Motor neuron (in vitro differentiated cells): ENCODE results near the gene ERICH2. TPM values are rescaled to one million over a fixed set of nuclear protein-coding genes. Genes with fewer than 3 reads are reported as not detected.
A peak's percentile ranks its signal among the peaks of the same experiment; 100 is the strongest.

Source experiments
- ATAC-seq, 8 experiments: fragments of 200-7000 bp; cut with Tn5 transposase; replicated peaks in 6 of 8; 2 replicates each; pipeline ENCODE4 v1.8.0; 2021; ENCODE audit warnings: mild to moderate bottlenecking in 8 of 8, moderate library complexity in 8 of 8
- H3K27ac ChIP-seq, 2 donors: fragments of 250-450 bp; sonication (Bioruptor Pico); 2 replicates each; pipeline ENCODE4 v1.9.0; 2021; ENCODE audit warnings: antibody characterized with exemption in 2 of 2, mild to moderate bottlenecking in 2 of 2, moderate library complexity in 1 of 2
- H3K4me1 ChIP-seq, 2 donors: fragments of 250-450 bp; sonication (Bioruptor Pico); replicated peaks in 1 of 2; 2 replicates each; pipeline ENCODE4 v1.6.1; 2021; ENCODE audit warnings: antibody characterized with exemption in 2 of 2, mild to moderate bottlenecking in 2 of 2, moderate library complexity in 1 of 2
- H3K4me3 ChIP-seq, 5 donors: fragments of 250-450 bp; sonication (Bioruptor Pico); 2 replicates each; pipeline ENCODE4 v1.9.0; 2021; ENCODE audit warnings: antibody characterized with exemption in 5 of 5, mild to moderate bottlenecking in 5 of 5, moderate library complexity in 4 of 5
- WGBS, 10 experiments: fragments of 450-650 bp; shearing (Covaris generic); methylation state at CpG; one replicate each; pipeline ENCODE4 v1.0.0; 2022; 5-methylcytosine and 5-hydroxymethylcytosine counted together
- in situ Hi-C, 9 experiments: fragments of 400-800 bp; cut with MboI; loops; one replicate each; pipeline ENCODE4 v1.15.0; 2021; ENCODE audit warnings: low sequenced_read_pairs in 9 of 9, low pct_unique_long_range_greater_than_20kb in 2 of 9; ENCODE audit not compliant: unreplicated experiment in 9 of 9
- total RNA-seq, 8 experiments: library from RNA; unstranded; fragments of 300-600 nt; gene quantifications; 2 replicates each; pipeline versions ENCODE4 v1.2.3 to v1.2.4, GENCODE V29; 2022

The ERICH2 gene
- total RNA-seq, 8 experiments from 2014 or later: 0.96 to 11.7 (median 1.8) TPM; not detected in 3

GRCh38 chr2:170843656-170844055 is 73.5 kb downstream of the ERICH2 start:
- H3K4me3 ChIP-seq: no peak overlapping the region
- H3K27ac ChIP-seq: no peak overlapping the region
- in situ Hi-C loops: no loop called here
- 0 to 100% (median 0%) methylated on average over 2 of the region's 2 CpGs; no CpG with 5 or more reads in 5 of the 10 experiments for WGBS, 10 experiments
- H3K4me1 ChIP-seq: no peaks in the 10 kb centered on the region
- peak in 1 of 8 experiments; percentile 64 for ATAC-seq

- in situ Hi-C loops: no loop called here
- 60 to 97% (median 80%) methylated on average over 1 to 7 of the region's 10 CpGs; no CpG with 5 or more reads in 3 of the 10 experiments for WGBS, 10 experiments
- ATAC-seq: no peak
- no peaks in the 10 kb centered on the region for H3K4me1 ChIP-seq
- H3K4me3 ChIP-seq: no peak overlapping the region
- H3K27ac ChIP-seq: no peak overlapping the region
Measured at GRCh38 chr2:170845343-170845742, 75.2 kb downstream of the ERICH2 start.

GRCh38 chr2:170846314-170846713 is 76.1 kb downstream of the ERICH2 start:
- H3K4me1 ChIP-seq: peaks cover 0 to 1% of the 10 kb centered on the region in 2 donors
- no peak overlapping the region for H3K27ac ChIP-seq
- in situ Hi-C loops: no loop called here
- no peak overlapping the region for H3K4me3 ChIP-seq
- no peak for ATAC-seq

GRCh38 chr2:170847716-170848115 is 77.5 kb downstream of the ERICH2 start:
- ATAC-seq: no peak
- H3K27ac ChIP-seq: no peak overlapping the region
- in situ Hi-C loops: no loop called here
- no peak overlapping the region for H3K4me3 ChIP-seq
- H3K4me1 ChIP-seq: peaks cover 2 to 3% of the 10 kb centered on the region in 2 donors
- 60 to 100% (median 97%) methylated on average over 1 to 2 of the region's 4 CpGs; no CpG with 5 or more reads in 2 of the 10 experiments for WGBS, 10 experiments

Other genes starting within 250 kb of the ERICH2 start
- gene SP5, start 55.0 kb upstream of the ERICH2 start, total RNA-seq: under 1 TPM in 5 of 8 experiments, not detected in 3; 0.11 to 0.57 (median 0.14) TPM
- gene GAD1, start 46.5 kb downstream of the ERICH2 start, total RNA-seq: 10 to 100 TPM in 3 of 8 experiments, 1 to 10 TPM in 4, under 1 TPM in 1; 0.18 to 18.7 (median 7.2) TPM
- gene GORASP2, start 158.9 kb downstream of the ERICH2 start, total RNA-seq: 10 to 100 TPM; 31.9 to 62.9 (median 46.7) TPM